Activated naive CD4-positive, alpha-beta T cell treated with anti-CD3 and anti-CD28 coated beads, Interleukin-2, amount 50 U/mL, for 24 hours (primary cell): ENCODE measurements around the gene USP2.

Source experiments
- H3K27ac Mint-ChIP-seq: one replicate; pipeline ENCODE4 v1.8.0; 2021; ENCODE audit warnings: mild to moderate bottlenecking, mixed read lengths
- H3K27me3 Mint-ChIP-seq: one replicate; pipeline ENCODE4 v1.8.0; 2021; ENCODE audit warnings: mixed read lengths
- H3K36me3 Mint-ChIP-seq: one replicate; pipeline ENCODE4 v1.8.0; 2021; ENCODE audit warnings: mixed read lengths
- H3K4me1 Mint-ChIP-seq: one replicate; pipeline ENCODE4 v1.8.0; 2021; ENCODE audit warnings: mixed read lengths
- H3K4me3 Mint-ChIP-seq: one replicate; pipeline ENCODE4 v1.8.0; 2021; ENCODE audit warnings: mild to moderate bottlenecking, mixed read lengths
- H3K9me3 Mint-ChIP-seq: one replicate; pipeline ENCODE4 v1.8.0; 2021; ENCODE audit warnings: mixed read lengths

USP2 gene

DNA sequence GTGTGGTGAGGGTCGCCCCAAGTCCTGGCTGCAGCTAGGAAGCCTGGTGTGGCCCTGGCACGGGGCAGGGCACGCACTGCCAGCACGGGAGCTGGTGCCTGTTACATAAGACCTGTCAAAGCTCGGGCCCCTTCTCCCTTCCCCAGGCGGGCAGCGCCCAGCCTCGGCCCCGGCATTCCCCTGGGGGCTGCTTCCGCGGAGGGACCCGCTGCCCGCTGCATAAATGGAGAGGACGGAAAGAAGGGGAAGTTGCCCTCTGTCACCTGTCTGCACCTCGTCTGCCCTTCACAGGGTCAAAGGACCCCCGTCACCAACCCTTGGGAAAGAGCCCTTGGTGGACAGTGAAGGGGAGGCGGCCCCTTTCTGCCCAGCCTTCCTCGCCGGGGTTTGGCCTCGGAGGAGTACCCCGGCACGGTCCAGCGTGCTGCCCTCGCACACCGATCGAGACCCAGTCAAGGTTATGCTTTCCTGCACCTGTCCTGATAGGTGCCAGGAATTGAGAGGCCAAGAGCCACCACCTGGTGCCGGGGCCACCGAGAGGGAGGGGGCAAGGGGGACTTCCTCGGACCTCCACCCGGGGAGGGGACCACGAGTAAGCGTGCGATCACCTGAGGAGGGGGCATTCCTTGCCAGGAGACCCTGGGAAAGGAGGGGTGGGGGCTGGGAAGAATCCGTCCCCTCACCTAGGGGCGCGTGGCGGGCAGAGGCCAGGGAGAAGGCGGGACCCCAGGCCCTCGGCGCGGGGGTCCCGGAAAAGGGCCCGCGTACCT, 18.2 kb downstream of the USP2 start:
- Mint-ChIP-seq H3K27ac (no peak overlapping the region), H3K36me3 (no peaks in the 10 kb centered on the region), H3K4me3 (peak overlapping the region; percentile 49), H3K27me3 (peaks cover 32% of the 10 kb centered on the region), H3K9me3 (no peaks in the 10 kb centered on the region), H3K4me1 (peaks cover 7% of the 10 kb centered on the region)

DNA sequence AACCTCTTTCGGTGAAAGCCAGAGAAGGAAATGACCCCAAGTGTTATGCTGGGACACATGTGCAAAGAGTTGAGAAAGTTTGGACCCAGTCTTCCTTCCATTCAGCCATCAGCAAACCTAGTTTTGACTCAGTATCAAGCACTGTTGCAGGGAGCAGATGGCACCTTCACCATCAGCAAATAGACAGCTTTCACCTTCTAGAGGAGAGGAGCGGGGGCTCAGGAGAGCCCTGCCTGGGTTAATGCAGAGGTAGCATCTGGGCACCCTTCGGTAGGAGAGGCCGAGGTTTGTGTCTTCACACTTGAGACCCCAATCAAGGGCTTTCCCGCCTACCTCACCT, 18.8 kb downstream of the USP2 start:
- H3K4me1 Mint-ChIP-seq = peaks cover 7% of the 10 kb centered on the region
- H3K36me3 Mint-ChIP-seq = no peaks in the 10 kb centered on the region
- no peak overlapping the region for H3K4me3 Mint-ChIP-seq
- no peak overlapping the region for H3K27ac Mint-ChIP-seq
- H3K9me3 Mint-ChIP-seq = no peaks in the 10 kb centered on the region
- peaks cover 29% of the 10 kb centered on the region for H3K27me3 Mint-ChIP-seq

DNA sequence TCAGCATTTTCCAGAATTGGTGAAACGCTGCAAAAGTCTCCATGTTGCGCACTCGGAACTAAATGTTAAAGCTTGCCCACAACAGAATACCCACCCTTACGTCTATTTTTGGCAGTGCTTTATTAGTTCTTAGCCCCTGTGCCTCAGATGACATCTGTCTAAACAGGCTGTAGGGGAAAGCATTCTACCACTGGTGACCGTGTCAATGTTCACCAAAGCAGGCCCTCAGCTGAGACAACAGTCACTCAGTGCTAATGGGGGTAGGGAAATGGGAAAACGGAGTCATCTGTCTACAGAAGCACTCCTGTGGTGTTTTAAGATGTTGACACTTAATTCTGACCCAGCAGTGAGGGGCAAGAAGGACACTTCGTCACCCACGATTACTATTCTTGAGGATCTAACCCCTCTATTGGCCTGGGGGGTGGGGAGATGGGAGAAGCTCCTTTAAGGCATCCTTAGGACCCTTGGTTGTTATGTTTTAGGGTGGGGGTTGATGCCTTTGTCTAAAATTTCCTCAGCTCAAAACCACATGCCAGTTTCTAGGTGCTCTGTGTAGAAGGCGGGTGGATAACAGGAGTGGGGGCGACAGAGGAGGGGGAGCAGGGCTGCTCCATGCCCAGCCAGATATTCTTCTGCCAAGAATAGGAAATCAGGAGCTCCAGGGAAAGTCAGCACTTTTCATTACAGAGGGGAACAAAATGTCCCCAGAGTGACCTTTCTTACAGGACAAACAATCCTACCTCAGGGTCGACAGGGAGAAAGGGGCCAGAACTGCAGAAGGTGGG, 19.4 kb downstream of the USP2 start:
- Mint-ChIP-seq H3K27ac (no peak overlapping the region), H3K36me3 (no peaks in the 10 kb centered on the region), H3K9me3 (no peaks in the 10 kb centered on the region), H3K4me3 (no peak overlapping the region), H3K4me1 (peaks cover 7% of the 10 kb centered on the region), H3K27me3 (peaks cover 25% of the 10 kb centered on the region)

DNA sequence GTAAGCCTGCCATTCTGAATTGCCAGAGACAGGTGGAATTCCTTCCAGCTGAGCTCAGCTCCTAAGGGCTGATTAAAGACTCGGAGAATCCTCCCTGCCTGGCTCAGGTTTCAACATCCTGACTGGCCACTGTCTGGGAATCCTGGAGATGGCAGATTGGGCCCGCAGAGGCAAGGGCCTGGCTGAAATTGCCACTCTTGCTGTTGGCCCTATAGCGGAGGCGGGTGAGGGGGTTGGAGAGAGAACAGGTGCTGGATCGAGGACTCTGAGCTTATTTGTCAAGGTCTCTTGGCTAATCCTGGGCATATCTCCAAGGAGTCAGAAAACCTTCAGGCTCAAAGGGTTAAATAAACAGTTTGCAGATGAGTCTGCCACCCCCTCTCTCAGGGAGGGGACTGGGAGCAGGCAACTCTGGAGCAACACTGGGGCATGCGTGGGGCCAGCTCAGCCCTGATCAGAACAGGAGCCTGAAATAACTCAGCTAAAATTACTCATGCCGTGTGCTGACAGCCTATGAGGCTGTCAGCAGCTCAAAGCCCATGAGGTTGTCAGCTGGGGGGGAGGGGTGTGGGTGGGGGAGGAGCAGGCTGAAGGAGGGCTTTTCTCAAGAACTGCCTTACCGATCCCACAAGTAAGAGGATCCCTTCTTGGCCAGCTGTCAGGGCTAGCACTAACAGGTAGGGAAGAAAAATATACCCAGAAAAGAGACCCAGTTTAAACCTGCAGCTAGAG, 20.3 kb downstream of the USP2 start:
- Mint-ChIP-seq H3K4me3 (no peak overlapping the region), H3K27me3 (peaks cover 16% of the 10 kb centered on the region), H3K9me3 (no peaks in the 10 kb centered on the region), H3K36me3 (no peaks in the 10 kb centered on the region), H3K27ac (no peak overlapping the region), H3K4me1 (peaks cover 11% of the 10 kb centered on the region)

DNA sequence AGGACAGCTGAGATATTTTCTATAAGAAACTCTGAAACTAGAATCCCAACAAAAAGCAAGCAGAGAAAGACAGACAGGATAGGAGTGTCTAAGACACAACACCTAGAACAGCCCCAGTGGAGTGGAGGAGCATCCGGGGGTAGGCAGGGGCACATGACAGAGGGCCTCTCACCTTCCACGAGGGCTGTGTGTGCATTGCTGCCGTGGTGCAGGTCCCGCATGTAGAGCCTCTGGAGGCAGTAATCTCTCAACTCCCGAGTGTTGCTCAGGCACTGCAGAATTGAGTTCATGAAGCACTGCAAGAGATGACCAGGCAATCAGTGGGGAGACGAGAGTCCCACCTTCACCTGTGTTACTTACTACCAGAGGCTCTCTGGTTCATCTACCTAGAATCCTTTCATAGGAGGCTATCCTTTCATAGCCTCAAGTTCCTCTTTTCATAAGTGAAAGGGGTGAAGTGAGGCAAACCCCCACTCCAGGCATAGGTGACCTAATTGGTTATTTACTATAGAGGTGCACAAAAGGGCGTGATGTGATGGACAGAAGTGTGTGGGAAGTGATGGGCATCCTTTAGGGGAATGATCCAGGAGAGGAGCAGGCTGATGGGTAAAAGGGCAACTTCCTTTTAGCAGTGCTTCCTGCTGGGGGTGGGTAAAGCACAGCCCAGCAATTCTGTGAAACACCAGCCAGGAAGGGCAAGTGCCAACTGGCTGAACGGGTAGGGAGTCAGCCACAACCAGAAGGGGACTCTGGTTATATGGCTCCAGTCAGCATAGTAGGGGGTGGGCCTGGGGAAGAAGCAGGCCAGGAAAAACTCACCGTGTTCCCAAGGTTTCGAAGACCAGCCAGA, 21.9 kb downstream of the USP2 start:
- no peaks in the 10 kb centered on the region for H3K36me3 Mint-ChIP-seq
- no peak overlapping the region for H3K4me3 Mint-ChIP-seq
- peaks cover 8% of the 10 kb centered on the region for H3K4me1 Mint-ChIP-seq
- H3K9me3 Mint-ChIP-seq = no peaks in the 10 kb centered on the region
- H3K27me3 Mint-ChIP-seq = peaks cover 9% of the 10 kb centered on the region
- H3K27ac Mint-ChIP-seq = no peak overlapping the region

DNA sequence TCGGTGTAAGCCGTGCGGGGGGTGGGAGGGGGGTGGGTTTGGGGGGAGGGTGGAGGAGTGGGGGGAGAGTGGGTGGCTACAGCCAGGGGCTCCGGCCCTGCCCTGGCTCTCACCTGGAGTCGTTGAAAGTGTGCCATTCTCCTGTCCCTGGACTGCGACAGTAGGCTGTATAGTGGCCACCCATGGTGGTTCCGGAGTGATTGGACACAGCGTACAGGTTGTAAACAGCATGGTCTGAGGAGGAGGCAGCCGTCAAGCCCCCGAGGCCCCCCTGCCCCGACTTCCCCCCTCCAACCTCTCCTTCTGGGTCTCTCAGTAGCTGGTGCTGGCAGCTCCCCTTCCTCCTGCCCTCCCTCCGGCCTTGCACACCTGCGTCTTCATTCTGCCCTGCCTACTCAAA, 24.4 kb downstream of the USP2 start:
- Mint-ChIP-seq H3K36me3 (no peaks in the 10 kb centered on the region), H3K4me3 (peak overlapping the region; percentile 59), H3K9me3 (no peaks in the 10 kb centered on the region), H3K27me3 (peaks cover 1% of the 10 kb centered on the region), H3K27ac (no peak overlapping the region), H3K4me1 (peaks cover 4% of the 10 kb centered on the region)

DNA sequence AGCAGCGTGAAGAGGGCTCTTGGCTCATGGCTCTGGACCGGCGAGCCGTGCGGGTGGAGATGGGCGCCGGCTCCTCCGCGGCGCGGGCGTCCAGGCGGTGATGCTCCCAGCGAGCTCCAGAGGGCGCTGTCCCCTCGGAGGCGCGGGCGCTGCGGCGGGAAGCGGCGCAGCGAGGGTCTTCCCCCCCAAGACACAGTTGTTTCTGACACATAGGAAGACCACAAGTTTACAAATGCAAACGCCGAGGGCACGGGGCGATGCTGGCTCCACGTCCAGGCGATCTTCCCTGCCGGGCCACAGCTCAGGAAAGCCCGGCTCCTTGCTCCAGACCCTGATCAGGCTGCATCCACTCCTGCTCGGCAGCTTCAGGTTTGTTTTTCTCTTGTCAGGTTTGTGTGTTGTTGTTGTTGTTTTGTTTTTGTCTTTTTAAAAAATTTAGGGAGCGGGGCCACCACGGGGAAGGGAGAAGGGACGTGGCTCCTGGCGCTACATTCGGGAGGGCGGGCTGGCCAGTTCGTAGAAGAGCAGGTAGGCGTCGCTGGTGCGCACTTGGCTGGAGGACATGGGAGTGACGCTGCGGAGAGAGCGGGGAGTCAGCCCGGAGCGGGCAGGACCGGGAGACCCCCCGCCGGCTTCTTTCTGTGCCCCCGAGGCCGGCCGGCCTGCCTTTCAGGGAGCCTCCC, 25.0 kb downstream of the USP2 start:
- no peaks in the 10 kb centered on the region for H3K9me3 Mint-ChIP-seq
- H3K27me3 Mint-ChIP-seq = peaks cover 4% of the 10 kb centered on the region
- H3K4me1 Mint-ChIP-seq = peaks cover 4% of the 10 kb centered on the region
- no peaks in the 10 kb centered on the region for H3K36me3 Mint-ChIP-seq
- H3K27ac Mint-ChIP-seq = no peak overlapping the region
- peak overlapping the region; percentile 93 for H3K4me3 Mint-ChIP-seq

DNA sequence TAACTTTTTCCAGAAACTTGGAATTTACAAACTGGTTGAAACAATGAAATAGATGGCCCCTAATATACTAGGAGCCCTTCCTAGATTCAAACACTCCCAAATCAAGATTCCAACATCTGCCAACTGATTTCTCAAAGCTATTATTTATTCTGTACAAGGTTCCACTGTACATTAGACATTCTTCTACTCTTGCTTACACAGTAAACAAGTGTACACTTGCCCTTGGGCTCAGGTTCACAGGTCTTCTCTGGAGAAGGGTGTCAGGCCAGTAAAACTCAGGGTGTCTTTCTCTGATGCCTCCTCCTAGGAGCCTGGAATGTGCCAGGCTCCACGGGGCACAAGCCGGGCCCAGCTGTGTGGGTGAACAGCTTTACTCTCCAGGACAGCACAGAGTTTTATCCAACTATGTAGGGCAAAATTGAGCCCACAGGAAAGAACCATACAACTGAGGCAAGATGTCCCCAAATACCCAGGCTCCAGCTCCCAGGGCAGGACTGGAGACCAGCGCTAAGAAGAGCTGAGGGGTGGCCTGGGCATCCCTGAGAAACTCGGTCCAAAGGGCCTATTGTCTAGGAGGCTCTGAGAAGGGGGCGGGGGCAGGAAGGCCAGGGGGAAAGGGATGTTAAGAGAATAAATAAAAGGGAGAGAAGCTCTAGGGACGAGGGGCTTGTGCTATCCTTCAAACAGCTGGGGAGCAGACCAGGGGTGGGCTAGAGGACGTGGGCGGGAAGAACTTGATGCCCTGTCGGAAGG, 26.2 kb downstream of the USP2 start:
- H3K27me3 Mint-ChIP-seq = peaks cover 5% of the 10 kb centered on the region
- no peak overlapping the region for H3K27ac Mint-ChIP-seq
- no peaks in the 10 kb centered on the region for H3K9me3 Mint-ChIP-seq
- H3K4me1 Mint-ChIP-seq = peaks cover 4% of the 10 kb centered on the region
- H3K36me3 Mint-ChIP-seq = no peaks in the 10 kb centered on the region
- H3K4me3 Mint-ChIP-seq = peak overlapping the region; percentile 93

DNA sequence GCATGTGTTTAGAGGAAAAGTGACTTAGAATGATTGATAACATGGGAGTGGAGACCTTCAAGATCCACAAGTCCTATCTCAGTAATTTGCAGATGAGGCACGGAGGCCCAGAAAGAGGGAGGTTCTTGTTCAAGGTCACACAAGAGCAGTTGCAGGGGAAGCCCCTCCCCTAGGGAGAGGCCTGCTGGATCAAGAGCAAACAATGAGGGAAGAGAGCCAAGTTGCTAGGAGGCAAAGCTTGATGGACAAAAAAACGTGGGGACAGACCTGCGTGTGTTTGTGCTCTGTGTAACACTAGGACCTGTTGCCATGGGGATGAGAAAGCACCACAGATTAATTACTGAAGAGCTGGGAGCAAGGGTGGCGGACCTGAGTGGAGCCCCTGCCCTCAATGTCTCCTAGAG, 28.6 kb downstream of the USP2 start:
- Mint-ChIP-seq H3K27ac (no peak overlapping the region), H3K36me3 (no peaks in the 10 kb centered on the region), H3K27me3 (peaks cover 5% of the 10 kb centered on the region), H3K4me3 (no peak overlapping the region), H3K9me3 (no peaks in the 10 kb centered on the region), H3K4me1 (peaks cover 8% of the 10 kb centered on the region)

DNA sequence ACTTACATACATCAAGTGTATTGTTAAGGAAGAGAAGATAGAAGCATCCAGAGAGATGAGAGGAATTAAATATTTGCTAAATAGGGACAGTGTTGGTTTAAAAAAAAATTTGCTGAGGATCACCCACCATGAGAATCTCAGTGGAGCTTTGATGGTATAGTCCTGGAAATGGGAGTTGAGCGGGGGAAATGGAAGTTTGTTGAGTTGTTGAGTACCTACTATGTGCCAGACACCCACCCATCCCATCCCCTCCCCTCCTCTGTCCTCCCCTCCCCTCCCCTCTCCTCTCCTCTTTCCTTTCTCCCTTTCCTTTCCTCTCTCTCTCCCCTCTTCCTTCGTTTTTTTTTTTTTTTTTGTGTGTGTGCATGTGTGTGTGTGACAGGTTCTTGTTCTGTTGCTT, 30.3 kb downstream of the USP2 start:
- no peak overlapping the region for H3K4me3 Mint-ChIP-seq
- H3K9me3 Mint-ChIP-seq = no peaks in the 10 kb centered on the region
- no peaks in the 10 kb centered on the region for H3K36me3 Mint-ChIP-seq
- peaks cover 5% of the 10 kb centered on the region for H3K27me3 Mint-ChIP-seq
- H3K4me1 Mint-ChIP-seq = peaks cover 3% of the 10 kb centered on the region
- H3K27ac Mint-ChIP-seq = peak overlapping the region; percentile 23

DNA sequence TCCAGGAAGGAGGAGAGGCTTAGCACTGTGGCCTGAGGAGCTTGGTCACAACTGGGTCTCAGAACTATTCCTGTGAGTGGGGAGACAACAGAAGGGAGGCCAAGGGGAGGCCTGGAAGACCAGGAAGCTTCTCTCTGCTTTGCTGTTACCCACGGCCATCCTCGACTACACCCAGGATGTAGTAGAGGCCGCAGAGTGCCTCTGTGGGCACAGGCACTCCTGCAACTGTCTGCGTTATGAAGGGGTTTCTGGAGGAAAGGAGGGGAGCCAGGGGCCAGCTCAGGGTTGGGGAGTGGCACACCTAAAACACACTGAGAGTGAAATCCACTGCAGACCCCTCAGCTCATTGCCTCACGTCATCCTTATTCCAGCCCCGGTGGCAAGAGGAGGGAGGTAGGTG, 31.2 kb downstream of the USP2 start:
- peaks cover 3% of the 10 kb centered on the region for H3K4me1 Mint-ChIP-seq
- H3K4me3 Mint-ChIP-seq = no peak overlapping the region
- H3K9me3 Mint-ChIP-seq = no peaks in the 10 kb centered on the region
- H3K36me3 Mint-ChIP-seq = no peaks in the 10 kb centered on the region
- no peak overlapping the region for H3K27ac Mint-ChIP-seq
- peaks cover 4% of the 10 kb centered on the region for H3K27me3 Mint-ChIP-seq

DNA sequence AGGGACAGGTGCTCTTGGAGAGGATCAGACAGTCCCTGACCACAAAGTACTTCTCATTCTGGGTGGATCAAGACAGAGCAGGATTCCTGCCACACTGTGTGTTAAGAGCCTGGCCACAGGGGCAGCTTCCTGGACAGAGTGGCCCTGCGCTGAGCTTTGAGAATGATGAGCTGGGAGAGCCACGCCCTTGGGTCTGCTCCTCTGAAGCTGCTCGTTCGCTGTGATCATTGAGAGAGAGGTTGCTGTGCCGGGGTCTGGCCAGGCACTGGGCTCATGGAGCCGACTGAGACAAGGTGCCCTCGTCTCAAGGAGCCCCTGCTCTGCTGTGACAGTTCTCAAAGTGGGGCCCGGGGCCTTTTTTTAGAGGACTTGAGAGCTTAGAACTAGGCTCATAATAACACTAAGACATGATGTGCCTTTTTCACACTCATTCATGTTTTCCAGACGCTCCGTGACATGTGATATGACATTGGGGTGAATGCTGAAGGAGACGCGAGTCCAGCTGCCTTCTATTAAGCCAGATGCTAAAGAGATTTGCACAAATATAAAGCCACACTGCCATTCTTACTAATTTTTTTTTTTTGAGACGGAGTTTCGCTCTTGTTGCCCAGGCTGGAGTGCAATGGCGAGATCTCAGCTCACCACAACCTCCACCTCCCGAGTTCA, 33.4 kb downstream of the USP2 start:
- Mint-ChIP-seq H3K27ac (no peak overlapping the region), H3K4me1 (peaks cover 3% of the 10 kb centered on the region), H3K4me3 (no peak overlapping the region), H3K36me3 (no peaks in the 10 kb centered on the region), H3K9me3 (no peaks in the 10 kb centered on the region), H3K27me3 (peaks cover 8% of the 10 kb centered on the region)

DNA sequence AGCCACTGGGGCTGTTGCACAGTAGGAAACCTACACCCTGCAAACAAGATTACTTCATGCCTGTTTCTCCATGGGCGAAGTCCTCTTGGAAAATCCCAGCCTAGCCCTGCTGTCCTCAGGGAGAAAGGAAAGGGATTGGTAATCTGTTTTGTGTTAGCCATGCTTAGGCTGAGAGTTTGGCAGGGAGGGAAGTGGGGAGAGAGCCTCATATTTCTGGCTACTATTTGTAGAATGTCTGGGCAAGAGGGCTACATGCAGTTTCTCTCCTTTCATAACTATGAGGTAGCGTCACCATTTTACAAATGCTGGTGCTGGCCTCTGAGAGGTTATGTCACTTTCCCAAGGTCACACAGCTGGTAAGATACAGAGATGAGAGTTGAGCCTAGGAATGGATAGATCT, 34.2 kb downstream of the USP2 start:
- Mint-ChIP-seq H3K36me3 (no peaks in the 10 kb centered on the region), H3K27me3 (peaks cover 8% of the 10 kb centered on the region), H3K4me3 (no peak overlapping the region), H3K9me3 (no peaks in the 10 kb centered on the region), H3K27ac (no peak overlapping the region), H3K4me1 (peaks cover 3% of the 10 kb centered on the region)

DNA sequence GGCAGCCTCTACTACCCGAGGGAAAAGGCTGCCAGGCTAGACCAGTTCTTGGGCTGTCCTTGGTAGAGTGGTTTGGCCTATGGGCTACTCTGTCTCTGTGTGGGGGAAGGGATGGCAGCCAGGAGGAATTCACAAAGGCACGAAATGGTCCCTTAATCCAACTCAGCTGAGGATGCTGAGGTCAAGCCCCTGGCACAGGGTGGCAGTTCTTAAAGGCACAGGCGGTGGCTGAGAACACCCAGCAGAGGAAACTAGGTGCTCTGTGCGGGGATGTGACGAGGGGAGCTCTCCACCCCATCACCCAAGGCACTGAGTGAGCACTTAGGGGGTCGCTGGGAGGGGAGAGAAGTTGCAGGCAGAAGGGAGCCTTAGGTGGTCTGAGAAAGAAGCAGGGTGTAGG, 34.9 kb downstream of the USP2 start, which contains the start of gene MFRP:
MFRP (minus strand) TSS at position 101 of the 400 bp plus-strand sequence. CDS start 192 bp downstream, outside the sequence.
- Mint-ChIP-seq H3K9me3 (no peaks in the 10 kb centered on the region), H3K4me3 (no peak within 1 kb of the TSS), H3K4me1 (peaks cover 3% of the 10 kb centered on the region), H3K36me3 (no peaks in the 10 kb centered on the region), H3K27me3 (peaks cover 6% of the 10 kb centered on the region), H3K27ac (no peak within 1 kb of the TSS)
